Nephron progenitor cell (in vitro differentiated cells): ENCODE measurements around the gene ACAN.

Experiments used
- DNase-seq: peaks from one replicate; pipeline ENCODE4 v3.0.0; 2021
- H3K27ac Mint-ChIP-seq: 2 replicates; pipeline ENCODE4 v1.8.0; 2021; ENCODE audit warnings: mild to moderate bottlenecking, moderate library complexity, mixed read lengths
- H3K27me3 Mint-ChIP-seq: 2 replicates; pipeline ENCODE4 v1.8.0; 2021; ENCODE audit warnings: mild to moderate bottlenecking, low read depth, mixed read lengths; ENCODE audit not compliant: poor library complexity
- H3K36me3 Mint-ChIP-seq: 2 replicates; pipeline ENCODE4 v1.8.0; 2021; ENCODE audit warnings: low read depth, mixed read lengths
- H3K4me1 Mint-ChIP-seq: 2 replicates; pipeline ENCODE4 v1.8.0; 2021; ENCODE audit warnings: mixed read lengths
- H3K4me3 Mint-ChIP-seq: 2 replicates; pipeline ENCODE4 v1.8.0; 2021; ENCODE audit warnings: mild to moderate bottlenecking, moderate library complexity, mixed read lengths
- H3K9me3 Mint-ChIP-seq: 2 replicates; pipeline ENCODE4 v1.8.0; 2021; ENCODE audit warnings: mild to moderate bottlenecking, moderate library complexity, mixed read lengths
- CTCF ChIP-seq: fragments of 200-600 bp; sonication (generic); IDR thresholded peaks from 2 replicates; pipeline ENCODE4 v1.5.0; 2021; ENCODE audit warnings: antibody characterized with exemption

ACAN gene

GRCh38 chr15:88899251-88899650 is 96.0 kb downstream of the ACAN start:
- Mint-ChIP-seq H3K4me3 (no peak overlapping the region), H3K27ac (peak overlapping the region; percentile 83), H3K4me1 (peaks cover 56% of the 10 kb centered on the region), H3K36me3 (peaks cover 37% of the 10 kb centered on the region), H3K27me3 (peaks cover 4% of the 10 kb centered on the region), H3K9me3 (no peaks in the 10 kb centered on the region)
- no peak for DNase-seq
- TF ChIP-seq CTCF, result no peak

GRCh38 chr15:88900309-88900981 is 97.2 kb downstream of the ACAN start:
- H3K27ac Mint-ChIP-seq, result peak overlapping the region; percentile 52
- peaks cover 4% of the 10 kb centered on the region for H3K27me3 Mint-ChIP-seq
- peaks cover 40% of the 10 kb centered on the region for H3K36me3 Mint-ChIP-seq
- H3K9me3 Mint-ChIP-seq, result no peaks in the 10 kb centered on the region
- H3K4me1 Mint-ChIP-seq, result peaks cover 66% of the 10 kb centered on the region
- no peak overlapping the region for H3K4me3 Mint-ChIP-seq
- TF ChIP-seq CTCF, result no peak
- DNase-seq, result no peak

- no peak for DNase-seq
- peaks cover 67% of the 10 kb centered on the region for H3K4me1 Mint-ChIP-seq
- peaks cover 43% of the 10 kb centered on the region for H3K36me3 Mint-ChIP-seq
- H3K9me3 Mint-ChIP-seq, result no peaks in the 10 kb centered on the region
- H3K27ac Mint-ChIP-seq, result peak overlapping the region; percentile 8
- no peak for TF ChIP-seq CTCF
- peaks cover 4% of the 10 kb centered on the region for H3K27me3 Mint-ChIP-seq
- H3K4me3 Mint-ChIP-seq, result no peak overlapping the region
Observed at GRCh38 chr15:88900982-88901418, 97.8 kb downstream of the ACAN start.

GRCh38 chr15:88901508-88902220 is 98.4 kb downstream of the ACAN start:
- H3K4me3 Mint-ChIP-seq, result no peak overlapping the region
- peak overlapping the region; percentile 81 for H3K27ac Mint-ChIP-seq
- H3K27me3 Mint-ChIP-seq, result peaks cover under 1% of the 10 kb centered on the region
- peaks cover 65% of the 10 kb centered on the region for H3K4me1 Mint-ChIP-seq
- DNase-seq, result no peak
- H3K36me3 Mint-ChIP-seq, result peaks cover 50% of the 10 kb centered on the region
- no peak for TF ChIP-seq CTCF
- H3K9me3 Mint-ChIP-seq, result no peaks in the 10 kb centered on the region

- H3K27ac Mint-ChIP-seq, result peak overlapping the region; percentile 81
- H3K36me3 Mint-ChIP-seq, result peaks cover 56% of the 10 kb centered on the region
- no peak for DNase-seq
- H3K9me3 Mint-ChIP-seq, result no peaks in the 10 kb centered on the region
- no peaks in the 10 kb centered on the region for H3K27me3 Mint-ChIP-seq
- no peak for TF ChIP-seq CTCF
- no peak overlapping the region for H3K4me3 Mint-ChIP-seq
- peaks cover 65% of the 10 kb centered on the region for H3K4me1 Mint-ChIP-seq
Observed at GRCh38 chr15:88902221-88902835, 99.1 kb downstream of the ACAN start.
